ENCODE data around the gene GALNT18. TPM values are rescaled to one million over a fixed set of nuclear protein-coding genes. Genes with fewer than 3 reads are reported as not detected.

GALNT18 gene
- total RNA-seq, 2 donors from 2014 or later = 28.2 to 57.8 TPM

- Histone ChIP-seq H3K9me3 (no peaks in the 10 kb centered on the region), H3K4me3 (no peak overlapping the region), H3K27ac (no peak overlapping the region), H3K4me1 (ENCODE audit: control insufficient read depth in 1 of 2, low read depth in 2 of 2) (peaks cover 6 to 29% of the 10 kb centered on the region in 2 donors), H3K27me3 (replicated peaks; ENCODE audit: insufficient read depth) (no peaks in the 10 kb centered on the region), H3K36me3 (no peaks in the 10 kb centered on the region)
- TF ChIP-seq CTCF (IDR thresholded peaks at IDR 0.05) = no peak
- ATAC-seq (ENCODE audit: insufficient number of reproducible peaks, low FRiP score, low read depth) = no peak
- DNase-seq (ENCODE audit: low spot score) = no peak
Measured at GRCh38 chr11:11400635-11401232, 221.1 kb downstream of the GALNT18 start.

GRCh38 chr11:11400121-11400520, 221.7 kb downstream of the GALNT18 start:
- Histone ChIP-seq H3K27me3 (replicated peaks; ENCODE audit: insufficient read depth) (no peaks in the 10 kb centered on the region), H3K27ac (no peak overlapping the region), H3K9me3 (no peaks in the 10 kb centered on the region), H3K4me1 (ENCODE audit: control insufficient read depth in 1 of 2, low read depth in 2 of 2) (peaks cover 6 to 26% of the 10 kb centered on the region in 2 donors), H3K4me3 (no peak overlapping the region), H3K36me3 (no peaks in the 10 kb centered on the region)
- ATAC-seq (ENCODE audit: insufficient number of reproducible peaks, low FRiP score, low read depth) (no peak), DNase-seq (ENCODE audit: low spot score) (no peak)
- no peak for TF ChIP-seq CTCF (IDR thresholded peaks at IDR 0.05)

- Histone ChIP-seq H3K4me3 (no peak overlapping the region), H3K27ac (no peak overlapping the region), H3K4me1 (ENCODE audit: control insufficient read depth in 1 of 2, low read depth in 2 of 2) (peaks cover 0 to 9% of the 10 kb centered on the region in 2 donors), H3K27me3 (replicated peaks; ENCODE audit: insufficient read depth) (no peaks in the 10 kb centered on the region), H3K9me3 (no peaks in the 10 kb centered on the region), H3K36me3 (no peaks in the 10 kb centered on the region)
- DNase-seq (ENCODE audit: low spot score) (no peak), ATAC-seq (ENCODE audit: insufficient number of reproducible peaks, low FRiP score, low read depth) (no peak)
- TF ChIP-seq CTCF (IDR thresholded peaks at IDR 0.05) = no peak
Measured at GRCh38 chr11:11397781-11398180, 224.0 kb downstream of the GALNT18 start.

DNA sequence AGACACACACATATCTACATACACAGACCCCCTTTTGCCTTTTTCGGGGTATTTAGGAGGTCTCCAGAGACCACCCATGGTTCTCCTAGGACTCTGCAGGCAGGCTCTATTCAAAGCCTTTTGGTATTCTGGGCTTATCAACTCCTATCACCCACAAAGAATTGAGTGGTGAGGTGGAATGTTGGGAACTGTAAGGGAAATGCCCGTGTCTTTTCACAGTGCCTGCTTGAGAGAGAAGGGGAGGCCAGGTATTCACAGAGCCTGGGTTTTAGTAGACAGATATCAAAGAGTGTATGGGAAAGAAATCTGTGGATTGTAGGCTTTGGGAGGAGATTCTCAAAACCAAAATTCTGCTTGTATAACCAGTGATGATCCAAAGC, 224.8 kb downstream of the GALNT18 start:
- Histone ChIP-seq H3K27me3 (replicated peaks; ENCODE audit: insufficient read depth) (no peaks in the 10 kb centered on the region), H3K4me3 (no peak overlapping the region), H3K4me1 (ENCODE audit: control insufficient read depth in 1 of 2, low read depth in 2 of 2) (peaks cover 3 to 12% of the 10 kb centered on the region in 2 donors), H3K27ac (no peak overlapping the region), H3K9me3 (no peaks in the 10 kb centered on the region), H3K36me3 (no peaks in the 10 kb centered on the region)
- DNase-seq (ENCODE audit: low spot score) (no peak), ATAC-seq (ENCODE audit: insufficient number of reproducible peaks, low FRiP score, low read depth) (no peak)
- no peak for TF ChIP-seq CTCF (IDR thresholded peaks at IDR 0.05)

- no peak for DNase-seq (ENCODE audit: low spot score)
- H3K9me3 ChIP-seq = no peaks in the 10 kb centered on the region
- no peaks in the 10 kb centered on the region for H3K27me3 ChIP-seq (replicated peaks; ENCODE audit: insufficient read depth)
- peak; percentile 77 for ATAC-seq (ENCODE audit: insufficient number of reproducible peaks, low FRiP score, low read depth)
- peaks cover 4 to 18% of the 10 kb centered on the region in 2 donors for H3K4me1 ChIP-seq (ENCODE audit: control insufficient read depth in 1 of 2, low read depth in 2 of 2)
- H3K4me3 ChIP-seq = no peak overlapping the region
- no peak for TF ChIP-seq CTCF (IDR thresholded peaks at IDR 0.05)
- no peaks in the 10 kb centered on the region for H3K36me3 ChIP-seq
- H3K27ac ChIP-seq = no peak overlapping the region
Measured at GRCh38 chr11:11396301-11397035, 225.3 kb downstream of the GALNT18 start.
